Gastroesophageal sphincter (tissue), 4 donors: ENCODE data around the gene LRIT1. TPM values are rescaled to one million over a fixed set of nuclear protein-coding genes. Genes with fewer than 3 reads are reported as not detected.
"Not testable (repeated sequence)": the region's sequence is repeated elsewhere in the genome, so short reads cannot be mapped to it uniquely, and the experiment has no call there.

Experiments
- ATAC-seq: fragments of 150-250 bp; one replicate; pipeline ENCODE4 v1.9.1; 2016; ENCODE audit warnings: mild to moderate bottlenecking, moderate library complexity
- H3K27ac ChIP-seq, 4 donors: fragments of 200-600 bp; sonication (generic) in 3 of 4; 1 replicate in 3 of 4; 2 replicates in 1 of 4; pipeline ENCODE4 v1.5.1; 2016 to 2019
- H3K27me3 ChIP-seq: fragments of 200-600 bp; sonication (generic); one replicate; pipeline ENCODE4 v1.5.1; 2019
- H3K36me3 ChIP-seq, 2 donors: fragments of 200-600 bp; sonication (generic); one replicate each; pipeline ENCODE4 v1.5.1; 2019; ENCODE audit warnings: control low read depth in 1 of 2
- H3K4me1 ChIP-seq, 3 donors: fragments of 200-600 bp; sonication (generic); 1 replicate in 2 of 3; 2 replicates in 1 of 3; pipeline ENCODE4 v1.5.1; 2016 to 2019; ENCODE audit warnings: control low read depth in 2 of 3
- H3K4me3 ChIP-seq, 2 donors: fragments of 200-600 bp; sonication (generic); one replicate each; pipeline ENCODE4 v1.5.1; 2019; ENCODE audit warnings: mild to moderate bottlenecking in 1 of 2, moderate library complexity in 1 of 2
- H3K9me3 ChIP-seq, 3 donors: fragments of 200-600 bp; sonication (generic); one replicate each; pipeline ENCODE4 v1.5.1; 2017 to 2019; ENCODE audit warnings: control low read depth in 2 of 3
- EP300 ChIP-seq: sonication (generic); formaldehyde crosslinking; IDR thresholded peaks from one replicate; pipeline ENCODE4 v1.6.1; 2017; ENCODE audit warnings: antibody characterized with exemption, mild to moderate bottlenecking
- POLR2A ChIP-seq, 2 donors: fragments of 450-650 bp; IDR thresholded peaks; one replicate each; pipeline ENCODE4 v1.6.1; 2017; ENCODE audit warnings: antibody characterized with exemption in 2 of 2, mild to moderate bottlenecking in 2 of 2, moderate library complexity in 1 of 2
- POLR2AphosphoS5 ChIP-seq: sonication (generic); formaldehyde crosslinking; IDR thresholded peaks from one replicate; pipeline ENCODE4 v1.6.1; 2017; ENCODE audit warnings: antibody characterized with exemption
- WGBS, 2 donors: methylation state at CpG; one replicate each; pipeline ENCODE4 v1.1.5; 2018; ENCODE audit warnings: low coverage in 1 of 2; 5-methylcytosine and 5-hydroxymethylcytosine counted together
- total RNA-seq, 4 donors: library from RNA; depleted of rRNA; stranded (reverse); fragments of >200 nt; gene quantifications; one replicate each; pipeline ENCODE4 v1.1.0, GENCODE V29; 2016
- TF ChIP-seq, protein P1 (sequence below), 4 experiments: fragments of 200-600 bp in 2 of 4; fragments of 450-650 bp in 2 of 4; sonication (generic) in 1 of 4; IDR thresholded peaks; one replicate each; pipeline ENCODE4 v1.5.1; 2017 to 2019; ENCODE audit warnings: antibody characterized with exemption in 4 of 4, mild to moderate bottlenecking in 2 of 4, moderate library complexity in 2 of 4

Gene LRIT1, protein sequence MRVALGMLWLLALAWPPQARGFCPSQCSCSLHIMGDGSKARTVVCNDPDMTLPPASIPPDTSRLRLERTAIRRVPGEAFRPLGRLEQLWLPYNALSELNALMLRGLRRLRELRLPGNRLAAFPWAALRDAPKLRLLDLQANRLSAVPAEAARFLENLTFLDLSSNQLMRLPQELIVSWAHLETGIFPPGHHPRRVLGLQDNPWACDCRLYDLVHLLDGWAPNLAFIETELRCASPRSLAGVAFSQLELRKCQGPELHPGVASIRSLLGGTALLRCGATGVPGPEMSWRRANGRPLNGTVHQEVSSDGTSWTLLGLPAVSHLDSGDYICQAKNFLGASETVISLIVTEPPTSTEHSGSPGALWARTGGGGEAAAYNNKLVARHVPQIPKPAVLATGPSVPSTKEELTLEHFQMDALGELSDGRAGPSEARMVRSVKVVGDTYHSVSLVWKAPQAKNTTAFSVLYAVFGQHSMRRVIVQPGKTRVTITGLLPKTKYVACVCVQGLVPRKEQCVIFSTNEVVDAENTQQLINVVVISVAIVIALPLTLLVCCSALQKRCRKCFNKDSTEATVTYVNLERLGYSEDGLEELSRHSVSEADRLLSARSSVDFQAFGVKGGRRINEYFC
- total RNA-seq, result under 1 TPM in 1 of 4 donors, not detected in 3; 0.12 TPM

DNA sequence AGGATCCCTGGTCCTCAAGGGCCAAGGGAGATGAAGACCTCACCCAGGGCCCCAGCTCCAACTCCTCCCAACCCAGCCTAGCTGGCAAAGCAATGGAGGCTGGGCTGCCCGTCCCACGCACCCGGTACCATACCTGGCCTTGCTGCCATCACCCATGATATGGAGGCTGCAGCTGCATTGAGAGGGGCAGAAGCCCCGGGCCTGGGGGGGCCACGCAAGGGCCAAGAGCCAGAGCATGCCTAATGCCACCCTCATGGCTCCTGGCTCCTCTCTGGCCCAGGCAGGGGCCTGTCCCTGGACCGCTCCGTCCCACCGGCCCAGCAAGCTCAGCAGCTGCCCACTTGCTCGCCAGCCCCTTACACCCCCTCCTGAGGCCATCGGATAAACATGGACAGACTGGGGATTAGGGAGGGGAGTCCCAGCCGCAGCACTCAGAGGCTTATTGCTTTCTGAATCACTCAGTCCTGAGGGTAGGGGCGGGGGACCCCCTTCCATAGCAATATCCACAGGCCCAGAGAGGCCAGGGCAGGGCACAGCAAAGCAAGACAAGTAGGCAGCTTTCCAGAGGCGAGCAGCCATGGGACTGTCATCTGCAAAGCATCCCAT lies at the start of gene LRIT1:
Gene LRIT1 (minus strand): TSS at position 362 of the 606 bp plus-strand sequence. CDS start 107 bp downstream, at position 255.
- TF ChIP-seq POLR2A (IDR thresholded peaks at IDR 0.05), result no peak
- TF ChIP-seq, protein P1, sequence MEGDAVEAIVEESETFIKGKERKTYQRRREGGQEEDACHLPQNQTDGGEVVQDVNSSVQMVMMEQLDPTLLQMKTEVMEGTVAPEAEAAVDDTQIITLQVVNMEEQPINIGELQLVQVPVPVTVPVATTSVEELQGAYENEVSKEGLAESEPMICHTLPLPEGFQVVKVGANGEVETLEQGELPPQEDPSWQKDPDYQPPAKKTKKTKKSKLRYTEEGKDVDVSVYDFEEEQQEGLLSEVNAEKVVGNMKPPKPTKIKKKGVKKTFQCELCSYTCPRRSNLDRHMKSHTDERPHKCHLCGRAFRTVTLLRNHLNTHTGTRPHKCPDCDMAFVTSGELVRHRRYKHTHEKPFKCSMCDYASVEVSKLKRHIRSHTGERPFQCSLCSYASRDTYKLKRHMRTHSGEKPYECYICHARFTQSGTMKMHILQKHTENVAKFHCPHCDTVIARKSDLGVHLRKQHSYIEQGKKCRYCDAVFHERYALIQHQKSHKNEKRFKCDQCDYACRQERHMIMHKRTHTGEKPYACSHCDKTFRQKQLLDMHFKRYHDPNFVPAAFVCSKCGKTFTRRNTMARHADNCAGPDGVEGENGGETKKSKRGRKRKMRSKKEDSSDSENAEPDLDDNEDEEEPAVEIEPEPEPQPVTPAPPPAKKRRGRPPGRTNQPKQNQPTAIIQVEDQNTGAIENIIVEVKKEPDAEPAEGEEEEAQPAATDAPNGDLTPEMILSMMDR (IDR thresholded peaks at IDR 0.05), result no peak
- TF ChIP-seq POLR2AphosphoS5, result no peak
- TF ChIP-seq EP300, result no peak
- Histone ChIP-seq H3K36me3 (no peaks in the 10 kb centered on the region), H3K9me3 (no peaks in the 10 kb centered on the region), H3K27ac (no peak within 1 kb of the TSS), H3K4me1 (peaks cover 0 to 9% (median 0%) of the 10 kb centered on the region in 3 donors), H3K27me3 (peaks cover 22% of the 10 kb centered on the region), H3K4me3 (no peak within 1 kb of the TSS)
- WGBS, 2 donors, result 60% methylated on average over 1 of the region's 13 CpGs; no CpG with 5 or more reads in 1 of the 2 donors
- ATAC-seq, result no peak

DNA sequence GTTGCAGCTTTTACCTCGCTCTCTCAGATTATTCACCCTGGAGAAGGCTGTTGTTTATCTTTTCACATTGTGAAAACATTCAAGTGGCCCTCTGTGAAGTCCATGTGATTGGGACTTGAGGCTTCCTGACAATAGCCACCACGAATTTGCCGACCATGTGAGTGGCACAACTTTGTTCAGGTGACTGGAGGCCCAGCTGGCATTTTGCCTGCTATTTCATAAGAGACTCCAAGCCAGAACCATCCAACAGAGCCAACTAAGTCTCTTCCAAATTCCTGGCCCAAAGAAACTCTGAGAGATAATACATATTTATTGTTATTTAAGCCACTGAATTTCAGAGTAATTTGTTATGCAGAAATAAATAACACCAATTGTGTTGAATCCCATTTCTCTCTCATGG lies 48.9 kb upstream of the LRIT1 start:
- ATAC-seq, result no peak
- H3K27ac ChIP-seq, result no peak overlapping the region
- H3K9me3 ChIP-seq, result no peaks in the 10 kb centered on the region
- WGBS, 2 donors, result 56 to 87% methylated on average over 3 of the region's 3 CpGs
- H3K4me3 ChIP-seq, result no peak overlapping the region
- no peak for TF ChIP-seq EP300
- H3K4me1 ChIP-seq, result no peaks in the 10 kb centered on the region
- peaks cover 8% of the 10 kb centered on the region for H3K27me3 ChIP-seq
- no peaks in the 10 kb centered on the region for H3K36me3 ChIP-seq

DNA sequence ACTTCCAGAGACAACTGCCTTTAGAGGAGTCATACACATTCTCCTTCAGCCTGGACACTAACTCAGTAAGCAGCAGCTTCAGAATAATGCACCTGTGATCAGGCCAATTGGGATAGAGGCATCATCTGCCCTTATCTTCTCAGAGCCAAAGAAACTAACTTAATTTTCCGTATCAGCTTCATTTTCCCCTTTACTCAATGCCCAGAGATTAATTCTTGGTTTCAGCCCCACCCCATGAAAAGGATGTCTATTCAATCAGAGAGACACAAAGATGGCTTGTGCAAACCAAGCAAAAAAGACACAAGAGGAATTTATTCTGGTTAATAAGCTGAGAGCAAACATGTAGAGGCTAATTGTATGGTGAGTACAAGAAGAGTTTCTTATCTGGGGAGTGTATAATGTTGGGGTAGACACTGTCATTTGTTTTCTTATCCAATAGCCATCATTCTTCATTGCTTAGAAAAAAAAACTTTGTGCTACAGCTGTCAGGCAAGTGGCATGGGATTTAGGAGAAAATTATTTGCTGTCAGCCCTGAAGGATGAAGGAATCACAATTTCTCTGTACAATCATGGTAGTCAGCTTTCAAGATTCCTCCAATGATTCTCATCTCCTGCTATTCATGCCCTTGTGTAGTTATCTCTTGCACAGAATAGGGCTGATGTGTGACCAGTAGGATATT lies 48.3 kb upstream of the LRIT1 start:
- TF ChIP-seq POLR2A (IDR thresholded peaks at IDR 0.05) (no peak), POLR2AphosphoS5 (no peak), EP300 (no peak)
- TF ChIP-seq, protein P1 (IDR thresholded peaks at IDR 0.05), result no peak
- Histone ChIP-seq H3K36me3 (no peaks in the 10 kb centered on the region), H3K9me3 (no peaks in the 10 kb centered on the region), H3K27ac (no peak overlapping the region), H3K4me1 (no peaks in the 10 kb centered on the region), H3K4me3 (no peak overlapping the region), H3K27me3 (peaks cover 8% of the 10 kb centered on the region)
- WGBS, 2 donors, result 46 to 57% methylated on average over 1 of the region's 1 CpG
- ATAC-seq, result no peak

DNA sequence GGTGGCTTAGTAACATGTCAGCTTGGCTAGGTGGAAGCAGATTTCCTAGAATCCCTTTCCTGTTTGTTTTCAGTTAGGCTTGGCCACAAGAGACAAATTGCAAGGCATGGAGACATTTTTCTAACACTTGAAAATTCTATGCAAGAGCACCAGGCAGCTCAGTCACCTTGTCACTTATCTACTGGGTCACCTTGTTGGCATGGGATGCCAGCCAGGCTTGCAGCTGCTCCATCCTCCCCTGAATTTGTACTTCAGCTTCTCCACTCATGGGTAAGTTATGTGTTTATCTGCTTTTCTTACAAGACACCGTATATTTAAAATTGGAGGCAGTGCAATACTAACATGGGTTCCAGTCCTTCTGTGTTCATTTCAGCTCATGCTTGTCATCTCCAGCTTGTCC lies 46.8 kb upstream of the LRIT1 start:
- Histone ChIP-seq H3K9me3 (no peaks in the 10 kb centered on the region), H3K27me3 (peaks cover 8% of the 10 kb centered on the region), H3K4me3 (no peak overlapping the region), H3K27ac (no peak overlapping the region), H3K36me3 (no peaks in the 10 kb centered on the region), H3K4me1 (no peaks in the 10 kb centered on the region)
- 67 to 100% methylated on average over 1 of the region's 1 CpG for WGBS, 2 donors
- TF ChIP-seq POLR2A (IDR thresholded peaks at IDR 0.05) (no peak), POLR2AphosphoS5 (no peak), EP300 (no peak)
- TF ChIP-seq, protein P1 (IDR thresholded peaks at IDR 0.05), result no peak
- ATAC-seq, result no peak

DNA sequence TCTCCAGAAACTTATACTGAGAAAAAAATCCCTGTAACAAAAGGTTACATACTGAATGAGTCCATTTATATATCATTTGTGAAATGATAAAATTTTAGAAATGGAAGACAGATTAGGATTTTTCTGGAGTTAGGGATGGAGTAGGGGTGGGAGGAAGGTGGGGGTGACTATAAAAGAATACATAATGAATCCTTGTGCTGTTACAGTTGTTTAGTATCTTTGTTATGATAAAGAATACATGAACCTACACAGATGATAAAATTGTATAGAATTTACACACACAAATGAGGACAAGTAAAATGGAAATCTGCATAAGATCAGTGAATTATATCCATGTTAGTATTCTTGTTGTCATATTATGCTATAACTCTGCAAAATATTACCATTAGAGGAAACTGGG lies 45.3 kb upstream of the LRIT1 start:
- Histone ChIP-seq H3K4me1 (no peaks in the 10 kb centered on the region), H3K27me3 (peaks cover 8% of the 10 kb centered on the region), H3K36me3 (no peaks in the 10 kb centered on the region), H3K4me3 (no peak overlapping the region), H3K9me3 (no peaks in the 10 kb centered on the region), H3K27ac (no peak overlapping the region)
- no peak for ATAC-seq
- TF ChIP-seq, protein P1 (IDR thresholded peaks at IDR 0.05), result no peak
- no peak for TF ChIP-seq EP300

DNA sequence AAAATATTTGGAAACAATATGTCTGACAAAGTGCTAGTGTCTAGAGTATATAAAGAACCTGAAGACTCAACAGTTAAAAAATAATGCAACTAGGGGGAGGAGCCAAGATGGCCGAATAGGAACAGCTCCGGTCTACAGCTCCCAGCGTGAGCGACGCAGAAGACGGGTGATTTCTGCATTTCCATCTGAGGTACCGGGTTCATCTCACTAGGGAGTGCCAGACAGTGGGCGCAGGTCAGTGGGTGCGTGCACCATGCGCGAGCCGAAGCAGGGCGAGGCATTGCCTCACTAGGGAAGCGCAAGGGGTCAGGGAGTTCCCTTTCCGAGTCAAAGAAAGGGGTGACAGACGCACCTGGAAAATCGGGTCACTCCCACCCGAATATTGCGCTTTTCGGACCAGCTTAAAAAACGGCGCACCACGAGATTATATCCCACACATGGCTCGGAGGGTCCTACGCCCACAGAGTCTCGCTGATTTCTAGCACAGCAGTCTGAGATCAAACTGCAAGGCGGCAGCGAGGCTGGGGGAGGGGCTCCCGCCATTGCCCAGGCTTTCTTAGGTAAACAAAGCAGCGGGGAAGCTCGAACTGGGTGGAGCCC lies 38.6 kb upstream of the LRIT1 start:
- not testable (repeated sequence) for H3K4me1 ChIP-seq, H3K27ac ChIP-seq, ATAC-seq, H3K36me3 ChIP-seq, H3K4me3 ChIP-seq, H3K9me3 ChIP-seq
- 75% methylated on average over 25 of the region's 31 CpGs; no CpG with 5 or more reads in 1 of the 2 donors for whole genome bisulfite sequencing, 2 donors
- H3K27me3 ChIP-seq, result peaks cover 12% of the 10 kb centered on the region
